Bone marrow (tissue), 2 donors: ENCODE measurements around the gene WDR35.
A peak's percentile ranks its signal among the peaks of the same experiment; 100 is the strongest.
"Not testable (repeated sequence)": the region's sequence is repeated elsewhere in the genome, so short reads cannot be mapped to it uniquely, and the experiment has no call there.

Experiments used
- DNase-seq, 2 donors: peaks; one replicate each; lab custom pipeline; 2025; lab: John Stamatoyannopoulos, UW

The WDR35 gene

GRCh38 chr2:19937004-19937403 lies 52.9 kb downstream of the WDR35 start:
- DNase-seq, result no peak

GRCh38 chr2:19936203-19936602 lies 53.7 kb downstream of the WDR35 start:
- DNase-seq, result no peak

DNA sequence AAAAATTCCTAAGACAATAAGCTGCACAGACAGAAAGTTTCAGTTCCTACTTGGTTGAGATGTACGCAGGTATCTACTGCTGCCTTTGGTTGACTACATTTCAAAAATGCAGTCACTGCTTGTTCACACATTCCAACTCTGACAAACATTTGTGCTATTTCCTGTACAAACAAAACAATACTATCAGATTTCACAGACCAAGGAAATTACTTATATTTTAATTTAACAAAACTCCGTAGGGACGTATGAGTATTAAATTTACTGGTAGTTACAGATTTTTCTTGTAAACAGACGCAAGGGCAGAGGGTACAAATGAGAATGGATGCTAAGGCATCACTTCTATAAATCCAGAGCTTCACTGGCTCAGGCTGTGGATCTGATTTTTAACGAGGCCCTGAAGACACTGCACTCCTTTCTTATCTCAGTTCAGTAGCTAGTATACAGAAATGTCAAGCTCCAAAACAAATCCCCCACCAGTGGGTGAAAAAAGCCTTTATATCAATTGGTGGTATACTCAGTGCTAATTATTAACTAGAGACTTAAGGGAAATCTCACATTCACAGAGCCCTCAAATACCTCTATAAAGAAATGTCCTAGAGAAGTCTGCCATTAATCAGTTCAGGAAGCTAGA lies 56.4 kb downstream of the WDR35 start:
- no peak for DNase-seq

DNA sequence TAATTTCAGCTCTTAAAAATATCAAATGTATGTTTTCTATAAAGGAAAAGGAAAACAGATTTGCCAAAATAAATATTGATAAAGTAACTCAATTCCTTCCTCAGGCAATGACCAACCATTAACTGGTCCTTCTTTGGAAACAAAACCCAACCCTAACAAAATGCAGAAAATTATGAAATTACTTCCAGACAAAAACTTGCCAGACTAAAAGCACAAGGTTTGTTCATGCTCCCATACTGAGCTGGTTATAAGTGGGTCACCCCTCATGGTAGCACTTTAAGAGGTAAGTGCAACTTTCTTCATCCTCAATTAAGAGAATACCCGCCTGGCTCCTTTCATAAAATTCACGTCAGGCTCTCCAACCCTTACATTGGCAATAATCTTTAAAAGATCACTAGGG lies 57.0 kb downstream of the WDR35 start:
- DNase-seq, result no peak

DNA sequence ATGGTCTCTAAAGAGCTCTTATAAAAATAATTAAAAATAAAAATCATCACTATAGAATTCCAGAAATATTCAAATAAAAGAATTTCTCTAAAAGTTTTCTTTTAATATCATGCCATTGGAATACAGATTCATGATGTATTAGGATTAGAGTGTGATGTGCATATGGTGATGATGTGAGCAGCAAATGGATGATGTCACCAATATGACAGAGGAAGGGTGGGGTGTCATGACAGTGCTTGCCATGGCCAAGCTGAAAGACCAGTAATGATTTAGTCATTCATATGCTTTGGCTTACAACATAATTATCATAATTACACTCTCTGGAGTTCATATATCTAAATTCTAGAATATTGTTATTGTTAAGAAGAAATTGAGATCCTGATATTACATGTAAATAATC lies 60.7 kb downstream of the WDR35 start:
- DNase-seq, result no peak

DNA sequence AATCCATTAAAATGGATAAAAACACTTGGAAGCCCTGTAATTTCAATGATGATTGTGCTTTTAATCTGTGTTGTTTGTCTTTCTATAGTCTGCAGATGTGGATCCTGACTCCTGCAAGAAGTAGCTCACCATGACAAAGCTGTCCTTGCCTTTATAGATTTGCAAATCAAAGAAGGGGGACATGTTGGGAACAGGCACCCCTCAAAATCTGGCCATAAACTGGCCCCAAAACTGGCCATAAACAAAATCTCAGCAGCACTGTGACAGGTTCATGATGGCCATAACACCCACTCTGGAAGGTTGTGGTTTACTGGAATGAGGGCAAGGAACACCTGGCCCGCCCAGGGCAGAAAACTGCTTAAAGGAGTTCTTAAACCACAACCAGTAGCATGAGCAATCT lies 62.1 kb downstream of the WDR35 start:
- DNase-seq, result not testable (repeated sequence)

DNA sequence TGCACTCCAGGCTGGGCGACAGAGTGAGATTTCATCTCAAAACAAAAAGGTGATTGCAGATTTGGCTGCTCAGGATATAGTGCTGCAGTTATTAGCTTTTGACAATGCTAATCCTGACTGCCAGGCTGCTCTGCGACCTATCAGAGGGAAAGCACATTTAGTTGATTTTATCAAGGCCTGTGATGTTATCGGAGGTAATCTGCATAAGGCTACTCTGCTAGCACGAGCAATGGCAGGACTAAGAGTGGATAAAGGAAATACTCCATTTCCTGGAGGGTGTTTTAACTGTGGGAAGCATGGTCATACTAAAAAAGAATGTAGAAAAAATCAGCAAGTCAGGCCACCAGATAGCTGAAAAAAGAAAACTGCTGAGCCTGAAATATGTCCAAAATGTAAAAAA lies 65.4 kb downstream of the WDR35 start:
- DNase-seq, result not testable (repeated sequence)

DNA sequence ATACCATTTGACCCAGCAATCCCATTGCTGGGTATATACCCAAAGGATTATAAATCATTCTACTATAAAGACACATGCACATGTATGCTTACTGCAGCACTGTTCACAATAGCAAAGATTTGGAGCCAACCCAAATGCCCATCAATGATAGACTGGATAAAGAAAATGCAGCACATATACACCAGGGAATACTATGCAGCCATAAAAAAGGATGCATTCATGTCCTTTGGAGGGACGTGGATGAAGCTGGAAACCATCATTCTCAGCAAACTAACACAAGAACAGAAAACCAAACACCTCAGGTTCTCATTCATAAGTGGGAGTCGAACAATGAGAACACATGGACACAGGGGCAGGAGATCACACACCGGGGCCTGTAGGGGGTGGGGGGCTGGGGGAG lies 67.7 kb downstream of the WDR35 start:
- DNase-seq, result not testable (repeated sequence)

DNA sequence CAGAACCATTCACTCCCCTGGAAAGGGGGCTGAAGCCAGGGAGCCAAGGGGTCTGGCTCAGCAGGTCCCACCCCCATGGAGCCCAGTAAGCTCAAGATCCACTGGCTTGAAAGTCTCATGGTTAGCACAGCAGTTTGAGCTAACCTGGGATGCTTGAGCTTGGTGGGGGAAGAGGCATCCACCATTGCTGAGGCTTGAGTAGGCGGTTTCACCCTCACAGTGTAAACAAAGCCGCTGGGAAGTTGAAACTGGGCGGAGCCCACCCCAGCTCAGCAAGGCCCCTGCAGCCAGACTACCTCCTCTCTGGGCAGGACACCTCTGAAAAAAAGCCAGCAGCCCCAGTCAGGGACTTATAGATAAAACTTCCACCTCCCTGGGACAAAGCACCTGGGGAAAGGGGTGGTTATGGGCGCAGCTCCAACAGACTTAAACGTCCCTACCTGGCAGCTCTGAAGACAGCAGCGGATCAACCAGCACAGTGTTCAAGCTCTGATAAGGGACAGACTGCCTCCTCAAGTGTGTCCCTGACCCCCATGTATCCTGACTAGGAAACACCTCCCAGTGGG lies 73.4 kb downstream of the WDR35 start:
- DNase-seq, result no peak

GRCh38 chr2:19914266-19914975 lies 75.5 kb downstream of the WDR35 start:
- DNase-seq, result no peak

GRCh38 chr2:19911808-19912509 lies 77.9 kb downstream of the WDR35 start:
- DNase-seq, result no peak

DNA sequence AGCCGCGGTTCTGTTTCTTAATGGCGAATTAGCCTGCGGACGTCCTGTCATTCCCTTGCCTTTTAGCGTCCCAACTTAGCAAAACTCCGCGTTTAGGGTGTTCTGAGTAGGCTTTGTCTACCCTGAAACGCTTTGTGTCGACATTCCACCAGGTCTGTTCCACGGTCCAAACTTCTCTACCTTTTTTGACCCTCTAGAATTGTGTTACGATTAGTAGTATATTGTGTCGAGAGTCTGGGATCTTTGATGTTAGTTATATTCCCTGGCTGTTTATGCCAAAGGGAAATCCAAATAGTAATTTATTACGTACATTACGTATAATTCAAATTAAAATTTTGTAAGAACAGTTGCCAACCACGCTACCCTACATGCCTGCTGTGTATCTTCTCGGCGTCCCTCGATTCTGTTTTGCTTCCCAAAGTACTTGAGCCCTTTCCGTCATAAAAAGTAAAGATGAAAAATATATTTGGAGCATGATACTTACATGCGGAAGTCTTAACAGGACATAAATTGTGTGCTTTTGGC lies 87.6 kb downstream of the WDR35 start:
- DNase-seq, result no peak

DNA sequence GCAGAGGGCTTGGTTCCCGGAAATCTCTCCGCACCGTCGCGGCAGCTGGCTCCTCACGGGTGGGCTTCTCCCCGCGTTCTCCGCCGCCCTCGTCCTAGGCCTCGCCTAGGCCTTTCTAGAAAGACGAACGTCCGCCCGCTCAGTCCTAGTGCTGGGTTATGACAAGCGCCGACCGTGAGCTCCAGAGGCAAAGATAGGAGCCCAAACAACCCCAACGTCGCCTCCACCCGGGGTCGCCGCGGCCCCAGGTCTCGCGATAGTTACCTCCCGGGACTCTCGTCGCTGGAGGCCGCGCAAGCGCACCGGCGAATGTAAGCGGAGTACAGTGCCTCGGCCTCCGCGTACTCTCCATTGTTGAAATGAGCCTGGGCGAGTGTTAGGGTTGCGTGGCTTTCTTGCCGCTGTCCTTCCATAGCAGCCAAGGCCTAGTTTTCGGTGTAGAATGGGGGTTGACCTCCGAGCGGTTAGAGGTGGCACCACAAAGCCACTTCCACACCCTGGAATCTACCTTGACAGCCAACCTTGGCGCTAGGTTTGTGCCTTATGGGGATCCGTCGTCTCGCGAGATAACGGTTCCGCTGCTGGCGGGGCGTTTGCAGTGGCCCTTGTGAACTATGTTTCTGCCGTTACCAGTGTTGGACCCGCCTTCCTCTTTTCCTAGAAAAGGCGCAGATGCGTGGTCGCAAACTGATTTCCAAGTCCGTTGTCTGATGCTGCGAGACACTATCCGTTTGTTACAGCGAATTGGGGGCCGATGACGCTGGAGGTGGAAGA lies 88.3 kb downstream of the WDR35 start, which contains the start of gene TTC32:
Gene TTC32, minus strand, starts transcription at position 542 of the 774 bp plus-strand sequence. Its CDS starts 129 bp downstream, at position 413.
- peak; percentile 93 to 100 for DNase-seq

GRCh38 chr2:19900931-19901441 lies 88.9 kb downstream of the WDR35 start:
- DNase-seq, result no peak

DNA sequence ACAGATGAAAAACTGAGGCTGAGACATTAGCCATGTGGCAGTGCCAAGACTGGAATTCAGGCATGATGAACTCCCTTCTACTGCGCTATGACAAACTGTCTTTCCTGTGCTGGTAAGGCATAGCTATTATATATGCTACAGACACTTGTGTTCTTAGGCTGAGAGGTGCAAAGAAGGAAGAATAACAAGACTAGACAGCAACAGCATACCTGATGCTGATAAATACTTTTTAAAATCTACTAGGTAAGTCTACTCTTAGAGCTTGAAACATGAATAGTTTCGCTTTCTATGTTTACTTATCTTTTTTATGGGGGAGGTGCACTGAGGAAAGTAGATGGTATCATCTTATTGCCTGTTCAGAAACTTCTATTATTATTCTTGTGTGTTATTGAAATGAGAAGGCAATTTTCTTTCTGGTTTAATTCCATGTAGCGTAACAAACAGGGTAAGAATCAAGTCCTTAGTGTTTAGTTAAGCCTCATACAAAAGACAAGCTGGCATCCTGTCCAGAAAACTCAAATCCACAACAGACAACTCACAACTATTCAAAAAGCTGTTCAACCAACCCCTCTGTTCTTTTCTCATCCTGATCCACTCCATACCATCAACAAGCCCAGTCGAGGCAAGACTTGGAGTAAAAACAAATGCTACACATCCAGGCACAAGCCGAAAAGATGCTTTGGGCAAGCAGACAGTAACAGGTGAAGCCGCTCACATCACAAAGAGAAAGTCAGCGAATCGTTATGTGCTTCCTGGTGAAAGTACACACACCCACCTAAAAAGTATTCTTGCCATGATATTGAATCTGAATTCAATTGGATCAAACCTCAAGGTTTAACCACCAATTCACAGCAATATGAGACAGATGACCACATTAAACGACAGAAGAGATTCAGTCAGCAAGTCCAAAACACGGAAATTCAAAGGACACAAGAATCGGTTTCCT lies 89.6 kb downstream of the WDR35 start:
- DNase-seq, result no peak

GRCh38 chr2:19898592-19899329 lies 91.1 kb downstream of the WDR35 start:
- DNase-seq, result no peak

GRCh38 chr2:19897623-19898245 lies 92.2 kb downstream of the WDR35 start:
- no peak for DNase-seq

- no peak for DNase-seq
Measured at GRCh38 chr2:19895535-19895934, 94.4 kb downstream of the WDR35 start.

DNA sequence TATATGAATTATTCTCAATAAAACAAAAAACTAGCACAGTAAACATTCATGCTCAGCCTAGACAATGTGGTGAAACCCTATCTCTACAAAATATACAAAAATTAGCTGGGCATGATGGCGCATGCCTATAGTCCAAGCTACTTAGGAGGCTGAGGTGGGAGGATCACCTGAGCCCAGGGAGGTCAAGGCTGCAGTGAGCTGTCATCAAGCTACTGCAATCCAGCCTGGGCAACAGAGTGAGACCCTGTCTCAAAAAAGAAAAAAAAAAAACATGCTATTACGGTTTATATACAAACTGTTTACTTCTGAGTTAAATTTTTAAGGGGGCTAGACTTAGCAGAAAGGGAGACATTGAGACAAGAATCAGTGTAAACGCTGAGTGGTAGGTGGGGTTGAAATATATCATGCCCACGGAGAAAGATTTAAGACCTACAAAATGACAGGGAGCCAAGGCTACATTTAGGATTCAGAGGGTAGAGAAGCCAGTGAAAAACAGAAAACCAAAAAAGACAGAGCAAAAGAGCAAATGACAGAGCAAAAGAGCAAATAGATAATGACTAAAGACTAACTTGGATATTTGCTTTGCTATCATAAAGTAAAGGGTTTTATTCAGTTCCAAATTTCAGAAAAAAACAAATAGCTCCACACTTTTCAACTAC lies 95.6 kb downstream of the WDR35 start:
- DNase-seq, result no peak
